GM12878 (cell line): ENCODE data around the gene COL23A1. TPM values are rescaled to one million over a fixed set of nuclear protein-coding genes. Genes with fewer than 3 reads are reported as not detected.

Source experiments
- ATF2 ChIP-seq: IDR thresholded peaks from 2 replicates; pipeline ENCODE4 v1.6.1; 2012; ENCODE audit warnings: low read length, inconsistent platforms
- BACH1 ChIP-seq: fragments of 450-650 bp; IDR thresholded peaks from 2 replicates; pipeline ENCODE4 v1.6.1; 2017; ENCODE audit warnings: mild to moderate bottlenecking, borderline replicate concordance
- CUX1 ChIP-seq: IDR thresholded peaks from 2 replicates; pipeline ENCODE4 v1.6.1; 2012; ENCODE audit warnings: improper control_type of control experiment, low read depth, low read length; ENCODE audit not compliant: insufficient replicate concordance
- E2F8 ChIP-seq: fragments of 450-650 bp; IDR thresholded peaks from 2 replicates; pipeline ENCODE4 v1.6.1; 2018; ENCODE audit warnings: mild to moderate bottlenecking, low read depth, moderate library complexity; ENCODE audit not compliant: partially characterized antibody
- NFYA ChIP-seq: IDR thresholded peaks from 2 replicates; pipeline ENCODE4 v1.6.1; 2011; ENCODE audit warnings: low read depth, mild to moderate bottlenecking, low read length, improper control_type of control experiment, borderline replicate concordance
- PAX5 ChIP-seq: IDR thresholded peaks from 2 replicates; pipeline ENCODE4 v1.6.1; 2011; ENCODE audit warnings: low read depth, low read length, borderline replicate concordance
- RAD51 ChIP-seq: fragments of 450-650 bp; IDR thresholded peaks from 2 replicates; pipeline ENCODE4 v1.6.1; 2016; ENCODE audit warnings: moderate library complexity, mild to moderate bottlenecking, inconsistent platforms
- REST ChIP-seq: IDR thresholded peaks from 2 replicates; pipeline ENCODE4 v1.6.1; 2012; ENCODE audit warnings: mild to moderate bottlenecking, low read depth, low read length
- SIX5 ChIP-seq: IDR thresholded peaks from 2 replicates; pipeline ENCODE4 v1.6.1; 2011; ENCODE audit warnings: mild to moderate bottlenecking, low read depth, low read length, moderate library complexity; ENCODE audit not compliant: severe bottlenecking
- SP1 ChIP-seq: IDR thresholded peaks from one replicate; pipeline ENCODE4 v1.6.1; 2011; ENCODE audit warnings: low read depth, low read length
- YBX1 ChIP-seq: fragments of 450-650 bp; IDR thresholded peaks from 2 replicates; pipeline ENCODE4 v1.6.1; 2016; ENCODE audit warnings: antibody characterized with exemption
- ZSCAN29 ChIP-seq: fragments of 450-650 bp; IDR thresholded peaks from 2 replicates; pipeline ENCODE4 v1.6.1; 2017; ENCODE audit warnings: mild to moderate bottlenecking, moderate library complexity
- polyA plus RNA-seq, 11 experiments: library from polyadenylated mRNA; depleted of rRNA in 4 of 11; unstranded in 6 of 11; stranded (reverse) in 5 of 11; fragments of >200 nt; fragmentation: Nextera tagmentation in 4 of 11; fragmentation: Illumina TruSeq in 1 of 11; extraction: Ambion mirVana in 4 of 11; extraction: Trizol in 1 of 11; gene quantifications; 1 replicate in 1 of 11; 2 replicates in 10 of 11; pipeline versions ENCODE4 v1.2.1 to v1.2.3, GENCODE V29; 2011 to 2016; ENCODE audit warnings: inconsistent platforms in 2 of 11, missing spikeins in 2 of 11, low read depth in 1 of 11
- total RNA-seq, 4 experiments: library from RNA; depleted of rRNA in 3 of 4; stranded (reverse); fragments of >200 nt in 3 of 4; fragmentation: Illumina TruSeq in 1 of 4; extraction: Trizol in 1 of 4; gene quantifications; 2 replicates each; pipeline versions ENCODE4 v1.2.1 to v1.2.3, GENCODE V29; 2013 to 2021
- TF ChIP-seq, protein P1 (sequence below): fragments of 450-650 bp; IDR thresholded peaks from 2 replicates; pipeline ENCODE4 v1.6.1; 2017; ENCODE audit warnings: mild to moderate bottlenecking, low read depth, inconsistent platforms; ENCODE audit not compliant: poor library complexity, severe bottlenecking

Gene COL23A1
- total and polyA plus RNA-seq, 10 of the 15 experiments (the other 5 are each of a cell fraction or from before 2014, with no cell fraction given), result 0.03 to 0.83 (median 0.09) TPM; not detected in 5

- TF ChIP-seq REST, result 0 out of 2 replicates have a peak, but pooled peaks have one; percentile 40
- TF ChIP-seq RAD51, result no peak
- TF ChIP-seq SP1, result peak; percentile 99
- TF ChIP-seq NFYA, result peak; percentile 38; the same call in 1 of the 2 replicates
- TF ChIP-seq, protein P1, sequence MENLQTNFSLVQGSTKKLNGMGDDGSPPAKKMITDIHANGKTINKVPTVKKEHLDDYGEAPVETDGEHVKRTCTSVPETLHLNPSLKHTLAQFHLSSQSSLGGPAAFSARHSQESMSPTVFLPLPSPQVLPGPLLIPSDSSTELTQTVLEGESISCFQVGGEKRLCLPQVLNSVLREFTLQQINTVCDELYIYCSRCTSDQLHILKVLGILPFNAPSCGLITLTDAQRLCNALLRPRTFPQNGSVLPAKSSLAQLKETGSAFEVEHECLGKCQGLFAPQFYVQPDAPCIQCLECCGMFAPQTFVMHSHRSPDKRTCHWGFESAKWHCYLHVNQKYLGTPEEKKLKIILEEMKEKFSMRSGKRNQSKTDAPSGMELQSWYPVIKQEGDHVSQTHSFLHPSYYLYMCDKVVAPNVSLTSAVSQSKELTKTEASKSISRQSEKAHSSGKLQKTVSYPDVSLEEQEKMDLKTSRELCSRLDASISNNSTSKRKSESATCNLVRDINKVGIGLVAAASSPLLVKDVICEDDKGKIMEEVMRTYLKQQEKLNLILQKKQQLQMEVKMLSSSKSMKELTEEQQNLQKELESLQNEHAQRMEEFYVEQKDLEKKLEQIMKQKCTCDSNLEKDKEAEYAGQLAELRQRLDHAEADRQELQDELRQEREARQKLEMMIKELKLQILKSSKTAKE, result no peak
- peak; percentile 55; the same call in 1 of the 2 replicates for TF ChIP-seq PAX5
- TF ChIP-seq SIX5, result peak; percentile 6
- peak; percentile 81 for TF ChIP-seq BACH1
- TF ChIP-seq E2F8, result peak; percentile 43
- TF ChIP-seq YBX1, result no peak
- TF ChIP-seq ATF2, result no peak
- TF ChIP-seq ZSCAN29, result no peak
- TF ChIP-seq CUX1, result no peak
These were observed 385.8 kb downstream of the COL23A1 start, which contains the start of gene HNRNPAB (continued) for GRCh38 chr5:178204182-178204934.
